ENCODE measurements around the gene PGS1. TPM values are rescaled to one million over a fixed set of nuclear protein-coding genes. Genes with fewer than 3 reads are reported as not detected.

Gene PGS1
- polyA plus RNA-seq, 2 donors: 13.9 to 14.2 TPM

DNA sequence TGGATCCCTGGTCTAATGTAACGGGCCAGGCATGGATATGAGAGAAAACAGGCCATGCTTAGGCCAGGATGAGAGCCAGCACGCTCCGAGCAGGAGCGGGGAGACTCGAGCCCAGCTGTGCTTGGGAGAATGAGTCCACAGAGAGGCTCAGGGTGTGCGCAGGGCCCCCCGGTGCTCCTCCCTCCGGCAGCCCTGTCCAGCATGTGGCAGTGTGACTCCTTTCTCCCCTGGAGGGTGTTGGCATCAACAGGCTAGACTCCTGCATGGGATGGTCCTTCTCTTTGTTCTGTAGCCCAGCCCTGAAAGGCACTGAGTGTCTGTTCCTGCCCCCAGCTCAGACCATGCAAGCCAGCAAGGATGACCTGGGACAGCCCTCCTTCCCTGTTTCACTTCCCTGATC is 23.4 kb downstream of the PGS1 start:
- WGBS, 2 donors: 49 to 79% methylated on average over 7 to 8 of the region's 8 CpGs
- H3K4me1 ChIP-seq (ENCODE audit: control insufficient read depth in 2 of 2, insufficient read depth in 2 of 2, low read length in 1 of 2): peaks cover 0 to 18% of the 10 kb centered on the region in 2 donors

DNA sequence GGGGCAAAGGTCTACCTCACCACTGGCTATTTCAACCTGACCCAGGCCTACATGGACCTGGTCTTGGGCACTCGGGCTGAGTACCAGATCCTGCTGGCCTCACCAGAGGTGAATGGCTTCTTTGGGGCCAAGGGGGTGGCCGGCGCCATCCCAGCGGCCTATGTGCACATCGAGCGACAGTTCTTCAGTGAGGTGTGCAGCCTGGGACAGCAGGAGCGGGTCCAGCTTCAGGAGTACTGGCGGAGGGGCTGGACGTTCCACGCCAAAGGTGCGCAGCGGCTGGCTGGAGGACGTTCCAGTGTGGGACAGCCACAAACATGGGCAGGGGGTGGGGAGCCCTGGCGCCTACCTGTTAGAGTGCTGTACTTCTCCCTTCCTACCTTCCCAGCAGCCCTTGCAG is 25.4 kb downstream of the PGS1 start:
- no peak overlapping the region for H3K27ac ChIP-seq (ENCODE audit: low read depth in 2 of 2, low read length in 1 of 2)
- H3K4me3 ChIP-seq (ENCODE audit: low read depth in 1 of 2, low read length in 2 of 2): no peak overlapping the region
- no peaks in the 10 kb centered on the region for H3K27me3 ChIP-seq (ENCODE audit: control insufficient read depth in 1 of 2, insufficient read depth in 2 of 2, low read length in 2 of 2)
- H3K9me3 ChIP-seq (ENCODE audit: control insufficient read depth in 2 of 2, insufficient read depth in 1 of 2, low read depth in 1 of 2, low read length in 1 of 2): no peaks in the 10 kb centered on the region
- H3K36me3 ChIP-seq (ENCODE audit: control insufficient read depth in 2 of 2, insufficient read depth in 2 of 2, low read length in 1 of 2): peaks cover 18 to 51% of the 10 kb centered on the region in 2 donors
- H3K4me1 ChIP-seq (ENCODE audit: control insufficient read depth in 2 of 2, insufficient read depth in 2 of 2, low read length in 1 of 2): peaks cover 4 to 31% of the 10 kb centered on the region in 2 donors
- 93 to 96% methylated on average over 14 of the region's 14 CpGs for WGBS, 2 donors

More for the DNA sequence above, 23.4 kb downstream of the PGS1 start:
- Histone ChIP-seq H3K9me3 (ENCODE audit: control insufficient read depth in 2 of 2, insufficient read depth in 1 of 2, low read depth in 1 of 2, low read length in 1 of 2) (no peaks in the 10 kb centered on the region), H3K27me3 (ENCODE audit: control insufficient read depth in 1 of 2, insufficient read depth in 2 of 2, low read length in 2 of 2) (no peaks in the 10 kb centered on the region), H3K36me3 (ENCODE audit: control insufficient read depth in 2 of 2, insufficient read depth in 2 of 2, low read length in 1 of 2) (peaks cover 18 to 62% of the 10 kb centered on the region in 2 donors), H3K4me3 (ENCODE audit: low read depth in 1 of 2, low read length in 2 of 2) (no peak overlapping the region), H3K27ac (ENCODE audit: low read depth in 2 of 2, low read length in 1 of 2) (no peak overlapping the region)

DNA sequence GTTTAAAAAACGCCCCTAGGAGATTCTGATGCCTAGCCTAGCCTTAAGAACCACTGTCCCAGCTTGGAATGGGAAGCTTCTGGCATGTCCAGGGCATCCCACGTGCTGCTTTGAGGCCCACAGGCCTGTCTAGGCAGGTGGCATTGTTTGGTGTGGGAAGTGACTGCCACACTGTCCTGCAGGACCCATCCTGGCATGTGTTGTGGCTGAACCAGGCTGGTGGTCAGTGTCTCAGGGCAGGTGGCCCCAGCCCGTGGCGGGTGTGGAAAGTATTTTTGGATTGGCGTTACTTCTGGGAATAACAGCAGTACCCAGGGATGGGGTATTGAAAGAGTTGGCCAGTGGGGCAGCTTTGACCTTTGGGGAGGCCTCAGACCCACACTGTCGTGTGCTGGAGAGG is 27.9 kb downstream of the PGS1 start:
- H3K4me1 ChIP-seq (ENCODE audit: control insufficient read depth in 2 of 2, insufficient read depth in 2 of 2, low read length in 1 of 2): peaks cover 4 to 21% of the 10 kb centered on the region in 2 donors
- H3K27me3 ChIP-seq (ENCODE audit: control insufficient read depth in 1 of 2, insufficient read depth in 2 of 2, low read length in 2 of 2): no peaks in the 10 kb centered on the region
- WGBS, 2 donors: 85 to 92% methylated on average over 6 of the region's 6 CpGs
- H3K9me3 ChIP-seq (ENCODE audit: control insufficient read depth in 2 of 2, insufficient read depth in 1 of 2, low read depth in 1 of 2, low read length in 1 of 2): no peaks in the 10 kb centered on the region
- no peak overlapping the region for H3K4me3 ChIP-seq (ENCODE audit: low read depth in 1 of 2, low read length in 2 of 2)
- H3K36me3 ChIP-seq (ENCODE audit: control insufficient read depth in 2 of 2, insufficient read depth in 2 of 2, low read length in 1 of 2): peaks cover 7 to 30% of the 10 kb centered on the region in 2 donors
- no peak overlapping the region for H3K27ac ChIP-seq (ENCODE audit: low read depth in 2 of 2, low read length in 1 of 2)

DNA sequence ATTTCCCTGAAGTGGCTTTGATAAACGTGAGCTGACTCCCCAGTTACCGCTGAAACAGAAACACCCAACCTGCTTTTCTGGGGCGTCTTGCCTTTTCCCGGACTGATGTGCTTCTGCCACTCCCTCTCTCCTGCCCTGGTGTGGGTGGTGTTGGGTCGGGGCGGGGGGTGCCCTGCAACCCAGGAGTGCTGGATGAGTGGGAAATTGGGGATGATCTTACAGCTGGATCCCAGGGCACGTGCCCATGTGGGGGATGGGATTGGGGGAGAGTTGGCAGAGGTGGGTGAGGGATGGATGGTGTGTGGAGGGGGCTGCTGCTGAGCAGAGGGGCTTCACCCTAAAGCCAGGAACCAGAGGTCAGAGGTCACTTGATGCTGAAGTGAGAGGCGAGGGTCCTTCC is 28.5 kb downstream of the PGS1 start:
- Histone ChIP-seq H3K27me3 (ENCODE audit: control insufficient read depth in 1 of 2, insufficient read depth in 2 of 2, low read length in 2 of 2) (no peaks in the 10 kb centered on the region), H3K27ac (ENCODE audit: low read depth in 2 of 2, low read length in 1 of 2) (peak overlapping the region in 1 of 2 donors; percentile 22), H3K9me3 (ENCODE audit: control insufficient read depth in 2 of 2, insufficient read depth in 1 of 2, low read depth in 1 of 2, low read length in 1 of 2) (no peaks in the 10 kb centered on the region), H3K4me3 (ENCODE audit: low read depth in 1 of 2, low read length in 2 of 2) (no peak overlapping the region), H3K4me1 (ENCODE audit: control insufficient read depth in 2 of 2, insufficient read depth in 2 of 2, low read length in 1 of 2) (peaks cover 4 to 21% of the 10 kb centered on the region in 2 donors), H3K36me3 (ENCODE audit: control insufficient read depth in 2 of 2, insufficient read depth in 2 of 2, low read length in 1 of 2) (peaks cover 7 to 26% of the 10 kb centered on the region in 2 donors)
- 64% methylated on average over 8 of the region's 8 CpGs for WGBS, 2 donors

DNA sequence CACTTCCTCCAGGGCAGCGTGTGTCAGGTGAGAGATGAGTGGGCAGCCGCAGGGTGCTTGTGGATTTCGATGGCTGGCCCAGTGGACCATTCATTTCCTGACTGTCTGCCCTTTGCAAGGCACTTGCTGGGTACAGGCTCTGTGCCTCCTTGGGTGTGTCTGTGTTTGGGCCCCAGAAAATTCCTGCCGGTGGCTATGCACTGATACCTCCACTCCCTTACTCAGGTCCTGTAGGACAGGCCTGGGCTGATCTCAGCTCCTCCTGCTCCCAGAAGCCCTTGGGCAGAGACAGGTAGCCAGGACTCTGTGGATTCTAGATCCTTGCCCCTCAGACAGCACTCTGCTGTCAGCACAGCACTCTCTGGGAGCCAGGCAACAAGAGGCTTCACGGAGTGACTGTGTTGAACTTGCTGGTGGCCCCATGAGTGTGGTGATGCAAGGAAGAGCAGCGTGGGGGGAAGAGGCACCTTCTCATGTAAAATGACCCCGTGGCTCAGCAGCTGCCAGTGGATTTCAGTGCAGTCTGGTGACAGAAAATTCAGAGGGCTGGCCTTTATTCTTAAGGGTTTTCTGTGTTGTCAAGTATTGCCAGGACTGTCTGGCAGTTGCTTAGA is 29.0 kb downstream of the PGS1 start:
- WGBS, 2 donors: 54 to 70% methylated on average over 7 of the region's 7 CpGs
- H3K9me3 ChIP-seq (ENCODE audit: control insufficient read depth in 2 of 2, insufficient read depth in 1 of 2, low read depth in 1 of 2, low read length in 1 of 2): no peaks in the 10 kb centered on the region
- H3K36me3 ChIP-seq (ENCODE audit: control insufficient read depth in 2 of 2, insufficient read depth in 2 of 2, low read length in 1 of 2): peaks cover 7 to 21% of the 10 kb centered on the region in 2 donors
- H3K27me3 ChIP-seq (ENCODE audit: control insufficient read depth in 1 of 2, insufficient read depth in 2 of 2, low read length in 2 of 2): no peaks in the 10 kb centered on the region
- peak overlapping the region in 1 of 2 donors; percentile 55 for H3K27ac ChIP-seq (ENCODE audit: low read depth in 2 of 2, low read length in 1 of 2)
- H3K4me1 ChIP-seq (ENCODE audit: control insufficient read depth in 2 of 2, insufficient read depth in 2 of 2, low read length in 1 of 2): peaks cover 4 to 21% of the 10 kb centered on the region in 2 donors
- no peak overlapping the region for H3K4me3 ChIP-seq (ENCODE audit: low read depth in 1 of 2, low read length in 2 of 2)

DNA sequence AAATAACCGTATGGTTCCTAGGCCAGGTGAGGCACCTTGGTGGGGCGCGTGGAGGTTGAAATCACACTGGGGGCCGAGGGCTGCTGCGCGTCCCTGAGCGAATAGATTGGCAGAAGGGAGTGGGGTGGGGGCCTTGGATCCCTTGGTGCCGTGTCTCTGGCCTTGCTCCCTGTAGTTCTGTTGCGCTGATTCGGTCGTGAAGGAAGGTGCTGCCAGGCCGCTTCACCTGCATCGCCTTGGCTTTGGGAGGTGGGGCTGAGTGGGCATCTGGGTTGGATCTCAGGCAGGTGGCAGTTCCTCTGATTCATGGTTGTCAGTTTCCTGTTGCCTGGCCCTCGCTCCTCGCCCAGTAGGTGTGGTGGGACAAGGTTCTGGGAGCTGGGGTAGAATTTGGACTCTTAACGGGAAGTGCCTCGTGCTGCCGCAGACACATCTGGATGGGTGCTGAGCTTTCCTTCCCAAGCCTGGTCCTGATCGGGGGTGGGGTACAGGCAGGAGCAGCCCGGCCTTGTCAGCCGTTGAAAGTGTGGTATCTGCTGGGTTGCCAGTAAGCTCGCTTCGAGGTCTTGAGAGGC is 30.1 kb downstream of the PGS1 start:
- H3K4me1 ChIP-seq (ENCODE audit: control insufficient read depth in 2 of 2, insufficient read depth in 2 of 2, low read length in 1 of 2): peaks cover 4 to 21% of the 10 kb centered on the region in 2 donors
- 79 to 82% methylated on average over 23 of the region's 23 CpGs for WGBS, 2 donors
- no peaks in the 10 kb centered on the region for H3K9me3 ChIP-seq (ENCODE audit: control insufficient read depth in 2 of 2, insufficient read depth in 1 of 2, low read depth in 1 of 2, low read length in 1 of 2)
- H3K27me3 ChIP-seq (ENCODE audit: control insufficient read depth in 1 of 2, insufficient read depth in 2 of 2, low read length in 2 of 2): no peaks in the 10 kb centered on the region
- no peak overlapping the region for H3K4me3 ChIP-seq (ENCODE audit: low read depth in 1 of 2, low read length in 2 of 2)
- peak overlapping the region; percentile 14 to 72 for H3K27ac ChIP-seq (ENCODE audit: low read depth in 2 of 2, low read length in 1 of 2)
- peaks cover 0 to 17% of the 10 kb centered on the region in 2 donors for H3K36me3 ChIP-seq (ENCODE audit: control insufficient read depth in 2 of 2, insufficient read depth in 2 of 2, low read length in 1 of 2)

DNA sequence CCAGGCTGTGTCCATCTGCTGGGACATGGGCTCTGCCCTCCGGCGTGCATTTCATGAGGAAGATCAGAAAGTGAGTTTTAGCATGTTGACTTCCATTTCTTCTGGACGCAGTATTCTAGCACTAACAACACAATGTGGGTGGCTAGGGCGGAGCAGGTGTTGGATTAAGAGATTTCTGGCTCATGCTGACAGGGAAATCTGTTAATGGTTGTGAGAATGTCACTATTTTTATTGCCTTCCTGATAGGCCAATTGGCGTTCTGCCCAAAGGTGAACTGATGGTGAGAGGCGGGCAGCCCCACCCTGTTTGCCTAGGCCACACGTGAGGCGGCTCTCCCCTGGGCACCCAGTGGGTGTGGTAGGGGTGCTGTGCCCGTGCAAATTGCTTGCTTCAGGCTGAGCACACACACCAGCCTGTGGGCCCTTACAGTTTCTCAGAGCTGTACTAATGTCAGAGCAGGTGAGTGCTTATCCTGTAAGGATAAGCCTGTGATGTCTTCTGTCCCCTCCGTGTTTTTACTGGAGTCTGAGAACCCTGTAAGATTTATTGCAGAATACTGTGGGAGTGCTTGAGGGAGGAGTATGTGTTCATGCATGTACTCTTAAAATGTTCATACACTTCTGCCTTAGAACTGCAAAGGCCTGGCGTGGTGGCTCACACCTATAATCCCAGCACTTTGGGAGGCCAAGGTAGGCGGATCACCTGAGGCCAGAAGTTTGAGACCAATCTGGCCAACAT is 30.9 kb downstream of the PGS1 start:
- 43 to 49% methylated on average over 12 of the region's 12 CpGs for WGBS, 2 donors
- Histone ChIP-seq H3K27ac (ENCODE audit: low read depth in 2 of 2, low read length in 1 of 2) (peak overlapping the region; percentile 14 to 72), H3K9me3 (ENCODE audit: control insufficient read depth in 2 of 2, insufficient read depth in 1 of 2, low read depth in 1 of 2, low read length in 1 of 2) (no peaks in the 10 kb centered on the region), H3K4me3 (ENCODE audit: low read depth in 1 of 2, low read length in 2 of 2) (no peak overlapping the region), H3K36me3 (ENCODE audit: control insufficient read depth in 2 of 2, insufficient read depth in 2 of 2, low read length in 1 of 2) (peaks cover 0 to 11% of the 10 kb centered on the region in 2 donors), H3K4me1 (ENCODE audit: control insufficient read depth in 2 of 2, insufficient read depth in 2 of 2, low read length in 1 of 2) (peaks cover 4 to 21% of the 10 kb centered on the region in 2 donors), H3K27me3 (ENCODE audit: control insufficient read depth in 1 of 2, insufficient read depth in 2 of 2, low read length in 2 of 2) (no peaks in the 10 kb centered on the region)

DNA sequence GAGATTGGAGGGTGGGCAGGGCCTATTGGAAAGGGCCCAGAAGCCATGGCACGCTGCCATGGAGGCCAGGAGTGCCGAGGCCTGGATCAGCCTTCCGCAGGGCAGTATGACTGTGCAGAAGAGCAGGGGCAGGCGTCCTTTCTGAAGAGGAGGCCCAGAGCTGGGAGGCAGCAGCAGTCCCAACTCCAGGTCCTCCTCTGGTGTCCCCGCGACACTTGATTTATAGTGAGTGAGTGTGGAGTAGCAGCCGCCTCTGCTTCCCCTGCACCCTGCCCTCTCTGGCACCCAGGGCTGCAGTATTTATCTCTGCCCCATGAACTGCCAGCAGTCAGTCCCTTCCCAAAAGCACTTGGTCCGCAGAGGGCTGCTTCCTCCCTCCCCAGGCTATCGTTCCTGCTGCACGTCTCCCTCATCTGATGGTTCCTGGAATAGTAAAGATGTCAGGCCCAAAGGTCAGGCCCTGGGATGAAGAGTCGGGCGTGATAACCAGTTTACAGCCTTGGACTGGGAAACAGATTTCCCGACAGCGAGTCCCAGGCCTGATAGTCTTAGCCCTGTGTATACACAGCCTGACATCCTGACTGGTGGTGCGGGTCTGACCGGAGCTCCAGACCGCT is 32.9 kb downstream of the PGS1 start:
- Histone ChIP-seq H3K4me1 (ENCODE audit: control insufficient read depth in 2 of 2, insufficient read depth in 2 of 2, low read length in 1 of 2) (peaks cover 4 to 24% of the 10 kb centered on the region in 2 donors), H3K9me3 (ENCODE audit: control insufficient read depth in 2 of 2, insufficient read depth in 1 of 2, low read depth in 1 of 2, low read length in 1 of 2) (no peaks in the 10 kb centered on the region), H3K27ac (ENCODE audit: low read depth in 2 of 2, low read length in 1 of 2) (peak overlapping the region in 1 of 2 donors; percentile 20), H3K4me3 (ENCODE audit: low read depth in 1 of 2, low read length in 2 of 2) (no peak overlapping the region), H3K36me3 (ENCODE audit: control insufficient read depth in 2 of 2, insufficient read depth in 2 of 2, low read length in 1 of 2) (peaks cover 0 to 13% of the 10 kb centered on the region in 2 donors), H3K27me3 (ENCODE audit: control insufficient read depth in 1 of 2, insufficient read depth in 2 of 2, low read length in 2 of 2) (no peaks in the 10 kb centered on the region)
- 75 to 79% methylated on average over 15 to 17 of the region's 17 CpGs for WGBS, 2 donors

DNA sequence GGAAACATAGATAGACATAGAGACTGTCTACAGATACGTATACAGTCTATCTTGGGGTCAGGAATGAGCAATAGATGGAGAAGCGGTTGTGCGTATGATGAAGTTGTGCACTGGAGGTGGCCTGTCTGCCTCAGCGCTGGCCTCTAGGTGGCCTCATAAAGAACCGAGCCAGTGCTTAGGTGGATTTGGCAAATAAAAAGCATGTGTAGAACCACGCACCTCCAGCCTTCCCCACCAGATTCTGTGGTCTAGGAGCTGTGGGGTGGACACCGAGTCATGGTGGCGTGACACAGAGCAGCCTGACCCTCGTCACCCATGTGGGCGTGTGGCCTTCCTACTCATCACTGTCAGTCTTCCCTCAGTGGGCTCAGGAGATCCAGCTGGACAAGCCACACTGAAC is 34.0 kb downstream of the PGS1 start:
- peaks cover 0 to 11% of the 10 kb centered on the region in 2 donors for H3K36me3 ChIP-seq (ENCODE audit: control insufficient read depth in 2 of 2, insufficient read depth in 2 of 2, low read length in 1 of 2)
- H3K4me1 ChIP-seq (ENCODE audit: control insufficient read depth in 2 of 2, insufficient read depth in 2 of 2, low read length in 1 of 2): peaks cover 2 to 18% of the 10 kb centered on the region in 2 donors
- H3K9me3 ChIP-seq (ENCODE audit: control insufficient read depth in 2 of 2, insufficient read depth in 1 of 2, low read depth in 1 of 2, low read length in 1 of 2): no peaks in the 10 kb centered on the region
- 90% methylated on average over 10 of the region's 10 CpGs for whole genome bisulfite sequencing, 2 donors
- no peak overlapping the region for H3K27ac ChIP-seq (ENCODE audit: low read depth in 2 of 2, low read length in 1 of 2)
- H3K27me3 ChIP-seq (ENCODE audit: control insufficient read depth in 1 of 2, insufficient read depth in 2 of 2, low read length in 2 of 2): no peaks in the 10 kb centered on the region
- H3K4me3 ChIP-seq (ENCODE audit: low read depth in 1 of 2, low read length in 2 of 2): no peak overlapping the region

Data from esophagus (tissue), 2 donors.